Measurements from ENCODE around the gene SMPDL3B.

The SMPDL3B gene

GRCh38 chr1:27956761-27957160 is 22.0 kb downstream of the SMPDL3B start:
- ChIA-PET POLR2A (no interaction called here), CTCF (interaction anchor here (1.5 to 2.6 kb wide), 2 partner anchors 16 to 99 kb away, joined by 6 to 16 read pairs; no protein-coding TSS in a partner anchor)
- TF ChIP-seq CTCF (IDR thresholded peaks at IDR 0.05; ENCODE audit: control extremely low read depth, extremely low read depth, low read depth, missing control alignments), result no peak
- no peak for DNase-seq (ENCODE audit: extremely low spot score)

GRCh38 chr1:27957655-27958054 is 22.9 kb downstream of the SMPDL3B start:
- no peak for TF ChIP-seq CTCF (IDR thresholded peaks at IDR 0.05; ENCODE audit: control extremely low read depth, extremely low read depth, low read depth, missing control alignments)
- no peak for DNase-seq (ENCODE audit: extremely low spot score)
- ChIA-PET CTCF (interaction anchor here (1.4 to 1.8 kb wide), 3 partner anchors 17 to 100 kb away, joined by 4 to 6 read pairs (median 5); no protein-coding TSS in a partner anchor), POLR2A (no interaction called here)

GRCh38 chr1:27958513-27958912 is 23.7 kb downstream of the SMPDL3B start:
- CTCF ChIA-PET, result interaction anchor here (1.4 to 1.9 kb wide), 4 partner anchors 13 to 251 kb away, joined by 4 to 8 read pairs (median 4); no protein-coding TSS in a partner anchor
- DNase-seq (ENCODE audit: extremely low spot score), result no peak
- POLR2A ChIA-PET, result no interaction called here
- no peak for TF ChIP-seq CTCF (IDR thresholded peaks at IDR 0.05; ENCODE audit: control extremely low read depth, extremely low read depth, low read depth, missing control alignments)

- POLR2A ChIA-PET, result no interaction called here
- DNase-seq (ENCODE audit: extremely low spot score), result peak; percentile 97
- TF ChIP-seq CTCF (IDR thresholded peaks at IDR 0.05; ENCODE audit: control extremely low read depth, extremely low read depth, low read depth, missing control alignments), result peak; percentile 57
- CTCF ChIA-PET, result interaction anchor here (1.0 to 1.9 kb wide), 7 partner anchors 12 to 249 kb away, joined by 3 to 8 read pairs (median 5); partner anchors contain the start of gene EYA3
Observed at GRCh38 chr1:27959792-27960603, 25.2 kb downstream of the SMPDL3B start, which contains the start of gene XKR8. Gene XKR8 (plus strand): TSS chr1:27959973. CDS start chr1:27960070, 97 bp downstream.

- ChIA-PET POLR2A (no interaction called here), CTCF (interaction anchor here (1.4 to 1.5 kb wide), 3 partner anchors 20 to 292 kb away, joined by 3 to 5 read pairs (median 3); partner anchors contain the start of gene EYA3)
- no peak for TF ChIP-seq CTCF (IDR thresholded peaks at IDR 0.05; ENCODE audit: control extremely low read depth, extremely low read depth, low read depth, missing control alignments)
- no peak for DNase-seq (ENCODE audit: extremely low spot score)
Observed at GRCh38 chr1:27960762-27961645, 26.2 kb downstream of the SMPDL3B start.

- POLR2A ChIA-PET, result no interaction called here
Observed at GRCh38 chr1:27961646-27962221, 26.9 kb downstream of the SMPDL3B start.

More at GRCh38 chr1:27961646-27962221, 26.9 kb downstream of the SMPDL3B start:
- no peak for DNase-seq (ENCODE audit: extremely low spot score)
- CTCF ChIA-PET, result interaction anchor here (1.4 to 1.7 kb wide), 4 partner anchors 15 to 292 kb away, joined by 3 to 4 read pairs (median 4); no protein-coding TSS in a partner anchor
- TF ChIP-seq CTCF (IDR thresholded peaks at IDR 0.05; ENCODE audit: control extremely low read depth, extremely low read depth, low read depth, missing control alignments), result no peak
